ENCODE results near the gene PAX7.

Gene PAX7

DNA sequence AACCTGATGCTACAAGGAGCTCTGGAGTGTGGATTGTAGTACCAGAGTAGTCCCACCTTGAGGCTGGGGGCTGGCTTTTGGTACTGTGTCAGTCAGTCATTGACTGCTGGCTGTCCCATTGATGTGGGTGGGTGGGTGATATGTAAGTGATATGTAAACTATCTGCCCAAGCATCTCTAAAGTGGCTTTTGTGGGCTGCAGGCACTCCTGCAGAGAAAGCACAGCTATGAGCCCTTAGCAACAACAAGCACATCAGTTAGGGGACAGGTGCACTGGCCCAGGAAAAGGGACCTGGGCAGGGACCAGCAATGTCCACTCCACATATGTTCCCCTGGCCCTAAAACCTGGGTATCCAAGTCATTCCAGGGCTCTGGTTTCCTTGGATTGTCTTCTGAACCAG, 118.9 kb downstream of the PAX7 start:
- no peak overlapping the region for H3K27ac ChIP-seq
- TF ChIP-seq CTCF (conservative IDR thresholded peaks at IDR 0.05), result no peak

DNA sequence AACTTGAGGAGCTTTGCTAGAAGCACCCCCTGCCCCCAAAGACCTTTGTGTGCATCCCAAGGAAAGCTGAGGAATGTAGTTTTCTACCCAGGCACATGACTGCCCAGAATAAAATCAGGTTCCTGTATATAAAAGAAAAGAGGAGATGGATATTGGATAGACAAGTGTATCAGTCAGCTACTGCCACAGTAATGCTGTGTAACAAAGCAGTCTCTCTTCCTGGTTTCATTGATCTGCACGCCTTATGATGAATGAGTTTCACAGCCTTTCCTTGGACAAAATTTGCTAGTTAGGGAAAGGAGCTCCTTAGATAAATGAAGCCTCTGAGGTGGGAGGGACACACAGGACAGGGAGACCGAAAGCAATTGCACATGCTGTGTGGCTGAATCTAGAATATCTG, 120.0 kb downstream of the PAX7 start:
- no peak for TF ChIP-seq CTCF (conservative IDR thresholded peaks at IDR 0.05)
- no peak overlapping the region for H3K27ac ChIP-seq

GRCh38 chr1:18751425-18751824, 120.8 kb downstream of the PAX7 start:
- H3K27ac ChIP-seq, result no peak overlapping the region
- TF ChIP-seq CTCF (conservative IDR thresholded peaks at IDR 0.05), result no peak

DNA sequence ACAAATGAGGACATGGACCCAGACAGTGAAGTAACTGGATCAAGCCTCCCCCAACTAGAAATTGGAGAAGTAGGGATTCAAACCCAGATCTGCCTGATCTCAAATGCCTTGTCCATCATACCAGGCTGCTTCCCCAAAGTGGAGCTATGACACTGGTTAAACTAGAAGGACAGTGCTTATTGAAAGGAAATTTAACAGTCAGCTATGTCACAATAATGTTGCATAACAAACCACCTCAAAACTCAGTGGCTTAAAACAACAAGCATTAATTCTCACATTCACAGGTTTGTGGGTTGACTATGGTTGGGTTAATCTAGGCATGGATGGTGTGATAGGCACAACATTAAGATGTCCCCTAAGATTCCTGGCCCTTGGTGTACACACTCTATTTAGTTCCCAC, 121.8 kb downstream of the PAX7 start:
- TF ChIP-seq CTCF (conservative IDR thresholded peaks at IDR 0.05), result no peak
- H3K27ac ChIP-seq, result no peak overlapping the region

DNA sequence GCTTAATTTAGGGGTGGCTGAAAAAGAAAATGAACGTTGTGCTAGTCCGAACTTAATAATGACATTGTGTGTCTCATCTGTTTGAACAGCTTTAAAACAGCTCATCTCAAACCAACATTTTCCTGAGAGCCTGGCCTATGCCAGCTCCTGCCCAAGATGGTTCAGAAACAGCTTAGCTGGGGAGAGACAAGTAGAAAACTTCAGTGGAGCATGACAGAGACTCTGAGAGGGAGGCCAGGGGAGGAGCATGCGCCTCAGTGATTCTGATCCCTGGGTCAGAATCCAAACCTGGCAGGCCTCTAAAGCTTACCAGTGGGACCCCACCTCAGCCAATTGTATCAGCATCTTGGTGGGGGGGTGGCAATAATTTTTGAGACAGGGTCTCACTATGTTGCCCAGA, 129.5 kb downstream of the PAX7 start:
- TF ChIP-seq CTCF (conservative IDR thresholded peaks at IDR 0.05), result no peak
- no peak overlapping the region for H3K27ac ChIP-seq

GRCh38 chr1:18761948-18762840, 131.5 kb downstream of the PAX7 start:
- TF ChIP-seq CTCF (conservative IDR thresholded peaks at IDR 0.05), result no peak

DNA sequence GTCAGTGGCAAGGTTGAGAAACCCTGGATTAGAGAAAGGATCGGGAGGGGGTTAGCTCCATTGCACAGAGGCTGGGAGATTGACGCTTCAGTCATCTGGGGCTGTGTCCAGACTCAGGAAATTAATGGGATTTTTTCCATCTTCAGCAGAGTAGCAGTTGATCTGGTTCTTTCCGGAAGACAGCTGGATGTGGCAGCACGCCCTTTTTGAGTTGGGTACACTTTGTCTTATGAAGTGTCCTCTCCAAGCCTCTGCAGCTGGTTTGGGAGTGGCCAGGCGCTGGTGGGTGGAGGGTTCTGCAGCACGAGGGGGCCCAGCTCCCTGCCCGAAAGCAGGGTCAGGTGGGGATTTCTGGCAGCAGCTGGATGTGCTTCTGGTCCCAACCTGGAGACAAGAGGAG, 133.7 kb downstream of the PAX7 start:
- H3K27ac ChIP-seq, result no peak overlapping the region
- no peak for TF ChIP-seq CTCF (conservative IDR thresholded peaks at IDR 0.05)

More at GRCh38 chr1:18761948-18762840, 131.5 kb downstream of the PAX7 start:
- H3K27ac ChIP-seq, result no peak overlapping the region

All from VCaP (cell line).